Measurements from ENCODE around the gene LDB2. TPM values are rescaled to one million over a fixed set of nuclear protein-coding genes. Genes with fewer than 3 reads are reported as not detected.

The LDB2 gene
- total RNA-seq, 1 donor from 2014 or later: 3.1 TPM

GRCh38 chr4:16715482-16715881, 183.0 kb downstream of the LDB2 start:
- TF ChIP-seq, protein P1, sequence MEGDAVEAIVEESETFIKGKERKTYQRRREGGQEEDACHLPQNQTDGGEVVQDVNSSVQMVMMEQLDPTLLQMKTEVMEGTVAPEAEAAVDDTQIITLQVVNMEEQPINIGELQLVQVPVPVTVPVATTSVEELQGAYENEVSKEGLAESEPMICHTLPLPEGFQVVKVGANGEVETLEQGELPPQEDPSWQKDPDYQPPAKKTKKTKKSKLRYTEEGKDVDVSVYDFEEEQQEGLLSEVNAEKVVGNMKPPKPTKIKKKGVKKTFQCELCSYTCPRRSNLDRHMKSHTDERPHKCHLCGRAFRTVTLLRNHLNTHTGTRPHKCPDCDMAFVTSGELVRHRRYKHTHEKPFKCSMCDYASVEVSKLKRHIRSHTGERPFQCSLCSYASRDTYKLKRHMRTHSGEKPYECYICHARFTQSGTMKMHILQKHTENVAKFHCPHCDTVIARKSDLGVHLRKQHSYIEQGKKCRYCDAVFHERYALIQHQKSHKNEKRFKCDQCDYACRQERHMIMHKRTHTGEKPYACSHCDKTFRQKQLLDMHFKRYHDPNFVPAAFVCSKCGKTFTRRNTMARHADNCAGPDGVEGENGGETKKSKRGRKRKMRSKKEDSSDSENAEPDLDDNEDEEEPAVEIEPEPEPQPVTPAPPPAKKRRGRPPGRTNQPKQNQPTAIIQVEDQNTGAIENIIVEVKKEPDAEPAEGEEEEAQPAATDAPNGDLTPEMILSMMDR (IDR thresholded peaks at IDR 0.05; ENCODE audit: partially characterized antibody, unreplicated experiment): no peak
- H3K27me3 Mint-ChIP-seq (ENCODE audit: unreplicated experiment): peaks cover 1% of the 10 kb centered on the region
- H3K36me3 Mint-ChIP-seq (ENCODE audit: unreplicated experiment): peaks cover 5% of the 10 kb centered on the region
- H3K4me1 Mint-ChIP-seq (ENCODE audit: low read depth, unreplicated experiment): no peaks in the 10 kb centered on the region
- H3K27ac Mint-ChIP-seq (ENCODE audit: unreplicated experiment): no peak overlapping the region
- no peaks in the 10 kb centered on the region for H3K9me3 Mint-ChIP-seq (ENCODE audit: unreplicated experiment)
- DNase-seq: no peak
- no peak overlapping the region for H3K4me3 Mint-ChIP-seq (ENCODE audit: unreplicated experiment)

GRCh38 chr4:16714191-16714590, 184.3 kb downstream of the LDB2 start:
- H3K27ac Mint-ChIP-seq (ENCODE audit: unreplicated experiment): no peak overlapping the region
- no peaks in the 10 kb centered on the region for H3K9me3 Mint-ChIP-seq (ENCODE audit: unreplicated experiment)
- TF ChIP-seq, protein P1 (IDR thresholded peaks at IDR 0.05; ENCODE audit: partially characterized antibody, unreplicated experiment): no peak
- H3K4me3 Mint-ChIP-seq (ENCODE audit: unreplicated experiment): no peak overlapping the region
- no peak for DNase-seq
- peaks cover 1% of the 10 kb centered on the region for H3K27me3 Mint-ChIP-seq (ENCODE audit: unreplicated experiment)
- H3K4me1 Mint-ChIP-seq (ENCODE audit: low read depth, unreplicated experiment): no peaks in the 10 kb centered on the region
- H3K36me3 Mint-ChIP-seq (ENCODE audit: unreplicated experiment): peaks cover 5% of the 10 kb centered on the region

GRCh38 chr4:16713696-16714095, 184.7 kb downstream of the LDB2 start:
- H3K4me3 Mint-ChIP-seq (ENCODE audit: unreplicated experiment): no peak overlapping the region
- TF ChIP-seq, protein P1 (IDR thresholded peaks at IDR 0.05; ENCODE audit: partially characterized antibody, unreplicated experiment): no peak
- H3K36me3 Mint-ChIP-seq (ENCODE audit: unreplicated experiment): peaks cover 5% of the 10 kb centered on the region
- no peaks in the 10 kb centered on the region for H3K9me3 Mint-ChIP-seq (ENCODE audit: unreplicated experiment)
- DNase-seq: no peak
- H3K27ac Mint-ChIP-seq (ENCODE audit: unreplicated experiment): no peak overlapping the region
- H3K27me3 Mint-ChIP-seq (ENCODE audit: unreplicated experiment): peaks cover 1% of the 10 kb centered on the region
- H3K4me1 Mint-ChIP-seq (ENCODE audit: low read depth, unreplicated experiment): no peaks in the 10 kb centered on the region

DNA sequence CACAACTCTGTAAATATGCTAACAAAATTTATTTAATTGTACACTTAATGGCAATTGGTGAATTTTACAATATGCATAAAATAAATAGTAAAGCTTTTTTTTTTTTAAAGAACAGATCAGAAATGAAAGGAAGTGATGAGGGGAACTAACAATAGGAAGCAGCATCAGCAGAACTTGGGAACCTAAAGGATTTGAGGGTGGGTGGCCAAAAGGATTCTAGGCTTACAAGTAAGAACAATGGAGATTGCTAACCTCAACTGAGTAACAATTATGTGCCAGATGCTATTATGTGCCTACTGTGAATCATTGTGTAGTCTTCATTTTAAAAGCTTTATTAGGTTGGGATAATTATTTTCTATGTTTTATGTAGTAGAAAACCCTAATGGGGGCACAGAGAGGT, 185.2 kb downstream of the LDB2 start:
- Mint-ChIP-seq H3K36me3 (ENCODE audit: unreplicated experiment) (peaks cover 8% of the 10 kb centered on the region), H3K27ac (ENCODE audit: unreplicated experiment) (no peak overlapping the region), H3K27me3 (ENCODE audit: unreplicated experiment) (peaks cover 1% of the 10 kb centered on the region), H3K4me3 (ENCODE audit: unreplicated experiment) (no peak overlapping the region), H3K4me1 (ENCODE audit: low read depth, unreplicated experiment) (peaks cover 2% of the 10 kb centered on the region), H3K9me3 (ENCODE audit: unreplicated experiment) (peaks cover 2% of the 10 kb centered on the region)
- DNase-seq: no peak
- TF ChIP-seq, protein P1 (IDR thresholded peaks at IDR 0.05; ENCODE audit: partially characterized antibody, unreplicated experiment): no peak

DNA sequence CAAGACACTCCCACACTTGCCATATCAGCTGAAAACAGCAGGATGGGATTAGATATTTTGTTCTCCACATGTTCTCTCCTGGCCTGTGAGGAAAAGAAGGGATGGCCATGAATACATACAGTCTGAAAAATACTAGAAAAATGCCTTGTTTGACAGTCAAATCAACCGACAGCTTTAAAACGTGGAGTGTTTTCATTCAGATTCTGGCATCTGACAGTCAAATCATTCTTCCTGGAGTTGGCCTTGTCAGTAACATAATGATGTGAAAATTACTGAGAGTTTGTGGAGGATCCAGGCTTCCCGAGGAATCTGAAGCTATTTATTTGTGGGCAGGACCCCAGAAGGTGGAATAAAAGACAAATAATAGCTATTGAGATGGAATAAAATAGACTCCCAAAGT, 188.2 kb downstream of the LDB2 start:
- H3K9me3 Mint-ChIP-seq (ENCODE audit: unreplicated experiment): peaks cover 2% of the 10 kb centered on the region
- peaks cover 4% of the 10 kb centered on the region for H3K36me3 Mint-ChIP-seq (ENCODE audit: unreplicated experiment)
- H3K27me3 Mint-ChIP-seq (ENCODE audit: unreplicated experiment): no peaks in the 10 kb centered on the region

More for the DNA sequence above, 188.2 kb downstream of the LDB2 start:
- Mint-ChIP-seq H3K4me3 (ENCODE audit: unreplicated experiment) (no peak overlapping the region), H3K4me1 (ENCODE audit: low read depth, unreplicated experiment) (peaks cover 4% of the 10 kb centered on the region), H3K27ac (ENCODE audit: unreplicated experiment) (no peak overlapping the region)
- DNase-seq: no peak
- TF ChIP-seq, protein P1 (IDR thresholded peaks at IDR 0.05; ENCODE audit: partially characterized antibody, unreplicated experiment): no peak

Measured in glutamatergic neuron (in vitro differentiated cells).